Panc1 (cell line): ENCODE results near the gene C1orf74. TPM values are rescaled to one million over a fixed set of nuclear protein-coding genes. Genes with fewer than 3 reads are reported as not detected.
A peak's percentile ranks its signal among the peaks of the same experiment; 100 is the strongest.

Experiments
- ATAC-seq: fragments of 200-7000 bp; cut with Tn5 transposase; 2 replicates; pipeline ENCODE4 v1.9.1; 2020; ENCODE audit warnings: mild to moderate bottlenecking, moderate library complexity
- BruUV-seq: library from RNA; stranded (reverse); fragments of 400-500 nt; replicated peaks from 2 replicates; lab custom pipeline; 2021; lab: Mats Ljungman, UMichigan
- CTCF ChIA-PET: fragments of 300-600 bp; sonication (Branson Sonifier 250); formaldehyde crosslinking; loops from one replicate; lab custom pipeline; 2022; ENCODE audit warnings: antibody characterized with exemption; lab: Charles Lee
- POLR2A ChIA-PET: fragments of 300-600 bp; sonication (Branson Sonifier 250); formaldehyde crosslinking; loops from one replicate; lab custom pipeline; 2022; ENCODE audit warnings: antibody characterized with exemption; lab: Charles Lee
- DNase-seq: peaks from one replicate; pipeline ENCODE4 v3.0.0-alpha.2; 2010; ENCODE audit warnings: low read depth, low spot score
- H3K27ac ChIP-seq: 2 replicates; pipeline ENCODE4 v1.5.1; 2011; ENCODE audit warnings: mild to moderate bottlenecking, low read length, inconsistent platforms
- H3K27me3 ChIP-seq: fragments of 200-500 bp; sonication (Bioruptor generic); 2 replicates; pipeline ENCODE4 v1.6.0; 2014; ENCODE audit warnings: low read length, inconsistent platforms; ENCODE audit not compliant: control insufficient read depth, insufficient read depth
- H3K36me3 ChIP-seq: fragments of 200-500 bp; sonication (Bioruptor generic); 2 replicates; pipeline ENCODE4 v1.5.1; 2014; ENCODE audit warnings: inconsistent platforms, mild to moderate bottlenecking, low read length, moderate library complexity; ENCODE audit not compliant: control insufficient read depth, insufficient read depth
- H3K4me1 ChIP-seq: 2 replicates; pipeline ENCODE4 v1.5.1; 2011; ENCODE audit warnings: inconsistent platforms, mild to moderate bottlenecking, low read length, moderate library complexity; ENCODE audit not compliant: control insufficient read depth, insufficient read depth
- H3K4me3 ChIP-seq, 2 experiments: 2 replicates each; pipeline ENCODE4 v1.5.1; 2011 to 2012; ENCODE audit warnings: low read depth in 2 of 2, low read length in 2 of 2, mild to moderate bottlenecking in 2 of 2, inconsistent platforms in 1 of 2, moderate library complexity in 1 of 2
- H3K9me3 ChIP-seq: fragments of 200-500 bp; sonication (Bioruptor generic); 2 replicates; pipeline ENCODE4 v1.5.1; 2014; ENCODE audit warnings: low read depth, mild to moderate bottlenecking, inconsistent platforms, low read length, moderate library complexity; ENCODE audit not compliant: control insufficient read depth, insufficient read depth
- POLR2AphosphoS5 ChIP-seq: IDR thresholded peaks from 2 replicates; pipeline ENCODE4 v1.6.1; 2012; ENCODE audit warnings: mild to moderate bottlenecking, low read depth, low read length, moderate library complexity
- SIN3A ChIP-seq: IDR thresholded peaks from 2 replicates; pipeline ENCODE4 v1.6.1; 2012; ENCODE audit warnings: low read depth, mild to moderate bottlenecking, low read length, moderate library complexity, borderline replicate concordance; ENCODE audit not compliant: insufficient read depth
- TCF7L2 ChIP-seq: IDR thresholded peaks from 2 replicates; pipeline ENCODE4 v1.6.1; 2011; ENCODE audit warnings: mild to moderate bottlenecking, low read depth, low read length, inconsistent platforms
- in situ Hi-C: cut with HindIII; loops from 2 replicates; pipeline ENCODE4 v1.10.0; 2016; ENCODE audit warnings: low sequenced_read_pairs, low pct_unique_long_range_greater_than_20kb
- intact Hi-C: fragments of 100-400 bp; cut with micrococcal nuclease; formaldehyde crosslinking; loops from one replicate; pipeline ENCODE4 v1.10.0; 2022; ENCODE audit not compliant: unreplicated experiment
- total RNA-seq: library from RNA; stranded (reverse); gene quantifications from one replicate; pipeline ENCODE4 v1.2.1, GENCODE V29; 2021; ENCODE audit not compliant: unreplicated experiment
- TF ChIP-seq, protein P1 (sequence below), 2 experiments: IDR thresholded peaks; 2 replicates each; pipeline ENCODE4 v1.6.1; 2011 to 2012; ENCODE audit warnings: low read depth in 2 of 2, control low read depth in 1 of 2, low read length in 1 of 2, mild to moderate bottlenecking in 1 of 2, moderate library complexity in 1 of 2; ENCODE audit not compliant: insufficient read depth in 1 of 2
- TF ChIP-seq, protein P2 (sequence below): fragments of 450-650 bp; IDR thresholded peaks from 2 replicates; pipeline ENCODE4 v1.5.1; 2017; ENCODE audit warnings: mild to moderate bottlenecking

The C1orf74 gene
- total RNA-seq, 1 experiment from 2014 or later: 1.7 TPM

DNA sequence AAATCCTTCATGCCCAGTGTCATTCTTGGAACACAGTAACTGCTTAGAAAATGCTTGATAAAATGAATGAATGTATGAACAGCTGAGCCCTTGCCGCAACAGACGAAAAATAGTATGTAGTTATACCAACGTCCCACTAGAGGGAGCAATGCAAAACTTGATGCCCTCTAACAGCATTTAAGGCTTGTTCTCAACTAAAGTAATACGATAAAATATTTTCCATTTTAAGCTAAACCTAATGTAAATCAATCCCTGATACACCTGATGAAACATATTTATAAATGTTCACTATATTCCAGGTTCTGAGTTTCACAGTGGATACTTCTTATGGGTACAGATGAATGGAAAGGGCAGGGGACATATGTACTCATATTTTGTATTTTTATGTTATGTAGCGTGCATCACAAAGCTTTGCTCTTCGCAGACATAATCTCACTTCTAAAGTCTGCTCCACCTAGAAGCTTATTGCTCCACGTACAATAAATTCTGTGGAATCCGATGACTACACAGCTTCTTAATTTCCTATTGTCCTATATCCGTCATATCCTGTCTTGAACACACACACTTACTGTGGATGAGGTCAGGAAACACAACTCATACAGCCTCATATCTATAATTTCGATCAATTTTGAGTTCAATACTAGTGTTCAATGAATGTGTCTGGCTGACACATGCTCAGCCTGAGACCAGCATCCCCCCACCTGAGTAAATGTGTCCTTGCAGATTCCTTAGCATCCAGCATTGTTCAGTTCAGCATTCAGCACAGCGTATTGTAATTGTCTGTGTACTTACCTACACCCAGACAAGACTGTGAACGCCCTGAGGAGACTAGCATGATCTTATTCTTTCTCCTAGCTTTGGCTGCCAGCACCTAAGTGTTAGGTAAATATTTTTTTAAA lies 39.0 kb upstream of the C1orf74 start:
- peak; percentile 67 for ATAC-seq
- in situ Hi-C loops: no loop called here
- BruUV-seq: no TSS peak

DNA sequence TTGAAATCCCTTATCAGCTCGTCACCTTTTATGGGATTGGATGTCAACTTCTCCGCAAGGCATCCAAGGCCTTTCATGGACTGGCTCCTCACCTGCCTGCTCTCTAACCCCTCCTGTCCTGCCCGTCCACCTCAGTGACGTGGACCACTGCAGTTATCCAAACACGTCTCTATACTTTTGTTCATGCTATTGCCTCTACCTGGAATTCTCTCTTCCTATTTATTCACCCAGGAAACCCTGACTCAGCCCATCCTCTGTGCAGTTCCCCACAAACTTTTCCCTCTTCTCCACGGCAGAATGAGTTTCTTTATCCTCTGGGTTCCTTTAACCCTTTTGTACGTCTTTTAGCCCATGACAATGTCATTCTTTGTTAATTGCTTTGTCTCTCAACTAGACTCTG lies 38.3 kb upstream of the C1orf74 start:
- intact Hi-C loops (no loop called here), in situ Hi-C loops (no loop called here)
- no TSS peak for BruUV-seq
- peaks cover 9% of the 10 kb centered on the region for H3K4me1 ChIP-seq
- POLR2A ChIA-PET: no interaction called here
- H3K9me3 ChIP-seq: no peaks in the 10 kb centered on the region
- no peaks in the 10 kb centered on the region; the same call in 1 of the 2 replicates for H3K27me3 ChIP-seq
- no peak overlapping the region for H3K27ac ChIP-seq
- TF ChIP-seq, protein P1, sequence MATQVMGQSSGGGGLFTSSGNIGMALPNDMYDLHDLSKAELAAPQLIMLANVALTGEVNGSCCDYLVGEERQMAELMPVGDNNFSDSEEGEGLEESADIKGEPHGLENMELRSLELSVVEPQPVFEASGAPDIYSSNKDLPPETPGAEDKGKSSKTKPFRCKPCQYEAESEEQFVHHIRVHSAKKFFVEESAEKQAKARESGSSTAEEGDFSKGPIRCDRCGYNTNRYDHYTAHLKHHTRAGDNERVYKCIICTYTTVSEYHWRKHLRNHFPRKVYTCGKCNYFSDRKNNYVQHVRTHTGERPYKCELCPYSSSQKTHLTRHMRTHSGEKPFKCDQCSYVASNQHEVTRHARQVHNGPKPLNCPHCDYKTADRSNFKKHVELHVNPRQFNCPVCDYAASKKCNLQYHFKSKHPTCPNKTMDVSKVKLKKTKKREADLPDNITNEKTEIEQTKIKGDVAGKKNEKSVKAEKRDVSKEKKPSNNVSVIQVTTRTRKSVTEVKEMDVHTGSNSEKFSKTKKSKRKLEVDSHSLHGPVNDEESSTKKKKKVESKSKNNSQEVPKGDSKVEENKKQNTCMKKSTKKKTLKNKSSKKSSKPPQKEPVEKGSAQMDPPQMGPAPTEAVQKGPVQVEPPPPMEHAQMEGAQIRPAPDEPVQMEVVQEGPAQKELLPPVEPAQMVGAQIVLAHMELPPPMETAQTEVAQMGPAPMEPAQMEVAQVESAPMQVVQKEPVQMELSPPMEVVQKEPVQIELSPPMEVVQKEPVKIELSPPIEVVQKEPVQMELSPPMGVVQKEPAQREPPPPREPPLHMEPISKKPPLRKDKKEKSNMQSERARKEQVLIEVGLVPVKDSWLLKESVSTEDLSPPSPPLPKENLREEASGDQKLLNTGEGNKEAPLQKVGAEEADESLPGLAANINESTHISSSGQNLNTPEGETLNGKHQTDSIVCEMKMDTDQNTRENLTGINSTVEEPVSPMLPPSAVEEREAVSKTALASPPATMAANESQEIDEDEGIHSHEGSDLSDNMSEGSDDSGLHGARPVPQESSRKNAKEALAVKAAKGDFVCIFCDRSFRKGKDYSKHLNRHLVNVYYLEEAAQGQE (IDR thresholded peaks at IDR 0.05; ENCODE audit: insufficient read depth in 1 of 2, low read depth in 2 of 2, low read length in 1 of 2): no peak
- TF ChIP-seq, protein P2, sequence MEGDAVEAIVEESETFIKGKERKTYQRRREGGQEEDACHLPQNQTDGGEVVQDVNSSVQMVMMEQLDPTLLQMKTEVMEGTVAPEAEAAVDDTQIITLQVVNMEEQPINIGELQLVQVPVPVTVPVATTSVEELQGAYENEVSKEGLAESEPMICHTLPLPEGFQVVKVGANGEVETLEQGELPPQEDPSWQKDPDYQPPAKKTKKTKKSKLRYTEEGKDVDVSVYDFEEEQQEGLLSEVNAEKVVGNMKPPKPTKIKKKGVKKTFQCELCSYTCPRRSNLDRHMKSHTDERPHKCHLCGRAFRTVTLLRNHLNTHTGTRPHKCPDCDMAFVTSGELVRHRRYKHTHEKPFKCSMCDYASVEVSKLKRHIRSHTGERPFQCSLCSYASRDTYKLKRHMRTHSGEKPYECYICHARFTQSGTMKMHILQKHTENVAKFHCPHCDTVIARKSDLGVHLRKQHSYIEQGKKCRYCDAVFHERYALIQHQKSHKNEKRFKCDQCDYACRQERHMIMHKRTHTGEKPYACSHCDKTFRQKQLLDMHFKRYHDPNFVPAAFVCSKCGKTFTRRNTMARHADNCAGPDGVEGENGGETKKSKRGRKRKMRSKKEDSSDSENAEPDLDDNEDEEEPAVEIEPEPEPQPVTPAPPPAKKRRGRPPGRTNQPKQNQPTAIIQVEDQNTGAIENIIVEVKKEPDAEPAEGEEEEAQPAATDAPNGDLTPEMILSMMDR: no peak; the same call in 1 of the 2 replicates
- TF ChIP-seq SIN3A (no peak), TCF7L2 (no peak), POLR2AphosphoS5 (no peak)
- CTCF ChIA-PET: interaction anchor here (0.8 to 1.2 kb wide), 4 partner anchors 10 to 35 kb away, joined by 3 to 4 read pairs (median 3); no protein-coding TSS in a partner anchor
- H3K36me3 ChIP-seq: no peaks in the 10 kb centered on the region
- ATAC-seq (no peak), DNase-seq (no peak)
- H3K4me3 ChIP-seq: no peak overlapping the region

More for the DNA sequence above, 39.0 kb upstream of the C1orf74 start:
- peak overlapping the region in 1 of 2 experiments; percentile 32; a peak in 2 of 4 replicates for H3K4me3 ChIP-seq
- no peaks in the 10 kb centered on the region for H3K36me3 ChIP-seq
- CTCF ChIA-PET: interaction anchor here (0.7 to 1.2 kb wide), 6 partner anchors 11 to 254 kb away, joined by 3 to 4 read pairs (median 3); no protein-coding TSS in a partner anchor
- H3K27ac ChIP-seq: no peak overlapping the region
- no peaks in the 10 kb centered on the region; the same call in 1 of the 2 replicates for H3K27me3 ChIP-seq
- no peaks in the 10 kb centered on the region for H3K9me3 ChIP-seq
- no peak for DNase-seq
- POLR2A ChIA-PET: no interaction called here
- intact Hi-C loops: no loop called here
- TF ChIP-seq SIN3A (no peak), POLR2AphosphoS5 (no peak), TCF7L2 (no peak)
- TF ChIP-seq, protein P2: peak; percentile 80
- TF ChIP-seq, protein P1 (IDR thresholded peaks at IDR 0.05; ENCODE audit: insufficient read depth in 1 of 2, low read depth in 2 of 2, low read length in 1 of 2): no peak
- H3K4me1 ChIP-seq: peaks cover 9% of the 10 kb centered on the region
